COLO668 (cell line): ENCODE data around the gene HABP4.

Source experiments
- DNase-seq: peaks from one replicate; lab custom pipeline; 2025; ENCODE audit not compliant: unreplicated experiment; lab: John Stamatoyannopoulos, UW

The HABP4 gene

GRCh38 chr9:96467784-96468183 is 17.8 kb downstream of the HABP4 start:
- DNase-seq = no peak

GRCh38 chr9:96476013-96476412 is 26.0 kb downstream of the HABP4 start:
- DNase-seq = no peak

- DNase-seq = no peak
Observed at GRCh38 chr9:96476591-96476990, 26.6 kb downstream of the HABP4 start.

GRCh38 chr9:96478829-96479371 is 28.9 kb downstream of the HABP4 start:
- DNase-seq = no peak

- DNase-seq = no peak
Observed at GRCh38 chr9:96480736-96481135, 30.8 kb downstream of the HABP4 start.

GRCh38 chr9:96482476-96482875 is 32.5 kb downstream of the HABP4 start:
- no peak for DNase-seq

GRCh38 chr9:96483197-96483596 is 33.2 kb downstream of the HABP4 start:
- DNase-seq = no peak

- DNase-seq = no peak
Observed at GRCh38 chr9:96483733-96484390, 33.9 kb downstream of the HABP4 start.

GRCh38 chr9:96484521-96484931 is 34.6 kb downstream of the HABP4 start:
- DNase-seq = no peak

- no peak for DNase-seq
Observed at GRCh38 chr9:96485280-96485679, 35.3 kb downstream of the HABP4 start.

GRCh38 chr9:96486386-96487028 is 36.5 kb downstream of the HABP4 start:
- DNase-seq = no peak

GRCh38 chr9:96487029-96487396 is 37.0 kb downstream of the HABP4 start:
- DNase-seq = no peak

- no peak for DNase-seq
Observed at GRCh38 chr9:96487949-96488348, 38.0 kb downstream of the HABP4 start.

- DNase-seq = no peak
Observed at GRCh38 chr9:96489482-96489979, 39.6 kb downstream of the HABP4 start.

GRCh38 chr9:96490534-96491078 is 40.6 kb downstream of the HABP4 start:
- DNase-seq = no peak

GRCh38 chr9:96491079-96491879 is 41.3 kb downstream of the HABP4 start:
- DNase-seq = no peak

GRCh38 chr9:96491880-96492525 is 42.0 kb downstream of the HABP4 start:
- DNase-seq = no peak

- DNase-seq = no peak
Observed at GRCh38 chr9:96492993-96493531, 43.1 kb downstream of the HABP4 start.

- DNase-seq = no peak
Observed at GRCh38 chr9:96493757-96494156, 43.8 kb downstream of the HABP4 start.

- no peak for DNase-seq
Observed at GRCh38 chr9:96494215-96494800, 44.3 kb downstream of the HABP4 start.
